H1 (cell line): ENCODE results near the gene SLC4A7. TPM values are rescaled to one million over a fixed set of nuclear protein-coding genes. Genes with fewer than 3 reads are reported as not detected.

Source experiments
- CTCF ChIA-PET: fragments of 300-600 bp; sonication (Branson Sonifier 250); formaldehyde crosslinking; loops from one replicate; lab custom pipeline; 2021; ENCODE audit not compliant: partially characterized antibody; lab: Charles Lee
- POLR2A ChIA-PET: fragments of 300-600 bp; sonication (Branson Sonifier 250); formaldehyde crosslinking; loops from one replicate; lab custom pipeline; 2021; ENCODE audit warnings: inconsistent platforms; ENCODE audit not compliant: partially characterized antibody; lab: Charles Lee
- DNase-seq, 2 experiments: peaks; one replicate each; pipeline versions ENCODE4 v3.0.0 to v3.0.0-alpha.2; 2010 to 2022; ENCODE audit warnings: low spot score in 2 of 2, low read depth in 1 of 2, mixed read lengths in 1 of 2
- FAIRE-seq: peaks from 2 replicates; lab custom pipeline; 2011; peaks lifted over from hg19 to GRCh38; lab: Jason Lieb, UNC
- H2AFZ ChIP-seq: 2 replicates; pipeline ENCODE4 v1.8.1; 2012; ENCODE audit warnings: low read length, inconsistent platforms
- H2AK5ac ChIP-seq: 2 replicates; pipeline ENCODE4 v1.6.1; 2013; ENCODE audit warnings: low read depth, low read length
- H2BK120ac ChIP-seq: replicated peaks from 2 replicates; pipeline ENCODE3; 2013; ENCODE audit warnings: low read depth, low read length, inconsistent platforms
- H2BK12ac ChIP-seq: 2 replicates; pipeline ENCODE4 v1.6.1; 2013; ENCODE audit warnings: low read depth, low read length
- H2BK15ac ChIP-seq: 2 replicates; pipeline ENCODE4 v1.6.1; 2013; ENCODE audit warnings: low read length
- H2BK20ac ChIP-seq: 2 replicates; pipeline ENCODE4 v1.6.1; 2013; ENCODE audit warnings: low read length
- H2BK5ac ChIP-seq: 2 replicates; pipeline ENCODE4 v1.6.1; 2013; ENCODE audit warnings: low read depth, low read length
- H3K14ac ChIP-seq: 2 replicates; pipeline ENCODE4 v1.6.1; 2013; ENCODE audit warnings: inconsistent platforms; ENCODE audit not compliant: insufficient read length
- H3K18ac ChIP-seq: 2 replicates; pipeline ENCODE4 v1.6.1; 2013; ENCODE audit warnings: low read length; ENCODE audit errors: extremely low read depth
- H3K23ac ChIP-seq: 2 replicates; pipeline ENCODE4 v1.6.1; 2013; ENCODE audit warnings: inconsistent platforms; ENCODE audit not compliant: insufficient read length
- H3K23me2 ChIP-seq: 2 replicates; pipeline ENCODE4 v1.6.1; 2013; ENCODE audit warnings: low read depth, low read length
- H3K27ac ChIP-seq: 2 replicates; pipeline ENCODE4 v1.6.1; 2011; ENCODE audit warnings: low read depth, low read length, inconsistent platforms
- H3K27me3 ChIP-seq, 4 experiments: replicated peaks in 1 of 4; 1 replicate in 1 of 4; 2 replicates in 3 of 4; pipeline versions ENCODE4 v1.6.1 to v1.8.1; 2011 to 2013; ENCODE audit warnings: low read length in 3 of 4, mild to moderate bottlenecking in 3 of 4, inconsistent platforms in 2 of 4, mixed read lengths in 2 of 4, moderate library complexity in 1 of 4; ENCODE audit not compliant: control insufficient read depth in 3 of 4, insufficient read depth in 3 of 4; ENCODE audit errors: extremely low read depth in 1 of 4
- H3K36me3 ChIP-seq, 4 experiments: 2 replicates each; pipeline versions ENCODE4 v1.6.1 to v1.8.1; 2011 to 2013; ENCODE audit warnings: mild to moderate bottlenecking in 4 of 4, low read length in 3 of 4, moderate library complexity in 2 of 4, control low read depth in 1 of 4, inconsistent platforms in 1 of 4; ENCODE audit not compliant: insufficient read depth in 4 of 4, control insufficient read depth in 2 of 4
- H3K4ac ChIP-seq: replicated peaks from 2 replicates; pipeline ENCODE3; 2013; ENCODE audit warnings: low read length, low read depth, mixed read lengths, inconsistent platforms; ENCODE audit not compliant: insufficient read length
- H3K4me1 ChIP-seq, 4 experiments: replicated peaks in 1 of 4; 1 replicate in 1 of 4; 2 replicates in 3 of 4; pipeline versions ENCODE4 v1.6.1 to v1.8.1; 2011 to 2013; ENCODE audit warnings: low read length in 3 of 4, inconsistent platforms in 2 of 4, mixed read lengths in 1 of 4; ENCODE audit not compliant: insufficient read depth in 4 of 4, control insufficient read depth in 3 of 4
- H3K4me2 ChIP-seq, 2 experiments: 2 replicates each; pipeline versions ENCODE4 v1.6.1 to v1.8.1; 2011 to 2013; ENCODE audit warnings: low read depth in 2 of 2, low read length in 2 of 2, control low read depth in 1 of 2, inconsistent platforms in 1 of 2, mild to moderate bottlenecking in 1 of 2; ENCODE audit not compliant: insufficient read depth in 1 of 2
- H3K4me3 ChIP-seq, 4 experiments: fragments of 200-600, 300-600 bp in 1 of 4; sonication (generic), shearing (Covaris generic), sonication (Bioruptor Twin) in 1 of 4; 2 replicates each; pipeline versions ENCODE4 v1.5.1 to v1.8.1; 2011 to 2016; ENCODE audit warnings: low read length in 4 of 4, low read depth in 3 of 4, control low read depth in 2 of 4, inconsistent platforms in 2 of 4, mild to moderate bottlenecking in 2 of 4, mixed read lengths in 1 of 4, moderate library complexity in 1 of 4; ENCODE audit not compliant: insufficient read depth in 2 of 4; ENCODE audit errors: extremely low read depth in 1 of 4
- H3K56ac ChIP-seq: replicated peaks from 2 replicates; pipeline ENCODE3; 2013; ENCODE audit warnings: low read depth, mild to moderate bottlenecking, mixed read lengths, low read length, inconsistent platforms; ENCODE audit not compliant: insufficient read length
- H3K79me1 ChIP-seq: 2 replicates; pipeline ENCODE4 v1.6.1; 2013; ENCODE audit warnings: low read depth, low read length, control low read depth
- H3K79me2 ChIP-seq, 2 experiments: 2 replicates each; pipeline versions ENCODE4 v1.6.1 to v1.8.1; 2012 to 2013; ENCODE audit warnings: low read length in 2 of 2, mild to moderate bottlenecking in 2 of 2, inconsistent platforms in 1 of 2; ENCODE audit not compliant: insufficient read depth in 2 of 2, control insufficient read depth in 1 of 2
- H3K9ac ChIP-seq, 4 experiments: replicated peaks in 1 of 4; 1 replicate in 1 of 4; 2 replicates in 3 of 4; pipeline versions ENCODE4 v1.6.1 to v1.8.1; 2011 to 2013; ENCODE audit warnings: low read depth in 3 of 4, low read length in 3 of 4, control low read depth in 2 of 4, mild to moderate bottlenecking in 2 of 4, moderate library complexity in 2 of 4, inconsistent platforms in 1 of 4; ENCODE audit errors: extremely low read depth in 1 of 4
- H3K9me3 ChIP-seq, 2 experiments: 2 replicates each; pipeline versions ENCODE4 v1.6.1 to v1.8.1; 2012 to 2013; ENCODE audit warnings: mild to moderate bottlenecking in 2 of 2, moderate library complexity in 2 of 2, control low read depth in 1 of 2, inconsistent platforms in 1 of 2, low read depth in 1 of 2, low read length in 1 of 2, mixed read lengths in 1 of 2; ENCODE audit not compliant: insufficient read depth in 2 of 2
- H4K20me1 ChIP-seq, 2 experiments: replicated peaks in 1 of 2; 2 replicates each; pipeline versions ENCODE3 to v1.8.1; 2011 to 2013; ENCODE audit warnings: inconsistent platforms in 2 of 2, low read length in 2 of 2, mild to moderate bottlenecking in 1 of 2; ENCODE audit not compliant: insufficient read depth in 2 of 2, control insufficient read depth in 1 of 2
- H4K5ac ChIP-seq: 2 replicates; pipeline ENCODE4 v1.6.1; 2013; ENCODE audit warnings: low read length, low read depth, mixed read lengths, inconsistent platforms; ENCODE audit not compliant: insufficient read length
- H4K8ac ChIP-seq: 2 replicates; pipeline ENCODE4 v1.8.0; 2013; ENCODE audit warnings: mild to moderate bottlenecking, moderate library complexity, low read length, inconsistent platforms; ENCODE audit not compliant: insufficient read depth; ENCODE audit errors: extremely low read depth
- H4K91ac ChIP-seq: replicated peaks from 2 replicates; pipeline ENCODE3; 2013; ENCODE audit warnings: low read length, mixed read lengths, inconsistent platforms; ENCODE audit not compliant: insufficient read length
- ATF3 ChIP-seq: IDR thresholded peaks from 2 replicates; pipeline ENCODE4 v1.6.1; 2011; ENCODE audit warnings: low read depth, mild to moderate bottlenecking, low read length; ENCODE audit not compliant: insufficient read depth
- BACH1 ChIP-seq: IDR thresholded peaks from 2 replicates; pipeline ENCODE4 v1.6.1; 2012; ENCODE audit warnings: low read length, improper control_type of control experiment
- BRCA1 ChIP-seq: IDR thresholded peaks from 2 replicates; pipeline ENCODE4 v1.6.1; 2012; ENCODE audit warnings: low read depth, low read length, improper control_type of control experiment
- CHD1 ChIP-seq: IDR thresholded peaks from 2 replicates; pipeline ENCODE4 v1.6.1; 2012; ENCODE audit warnings: low read depth, low read length, improper control_type of control experiment
- EGR1 ChIP-seq: IDR thresholded peaks from 2 replicates; pipeline ENCODE4 v1.6.1; 2011; ENCODE audit warnings: low read depth, low read length, borderline replicate concordance
- EP300 ChIP-seq, 2 experiments: IDR thresholded peaks; 1 replicate in 1 of 2; 2 replicates in 1 of 2; pipeline ENCODE4 v1.6.1; 2011 to 2012; ENCODE audit warnings: low read depth in 2 of 2, low read length in 2 of 2, mild to moderate bottlenecking in 2 of 2, borderline replicate concordance in 1 of 2, inconsistent platforms in 1 of 2, moderate library complexity in 1 of 2
- JUN ChIP-seq: IDR thresholded peaks from 2 replicates; pipeline ENCODE4 v1.6.1; 2011; ENCODE audit warnings: low read depth, mild to moderate bottlenecking, improper control_type of control experiment, low read length
- PHF8 ChIP-seq: fragments of 200-600 bp; sonication (generic); conservative IDR thresholded peaks from 2 replicates; pipeline ENCODE4 v1.7.1; 2012; ENCODE audit warnings: low read depth, mild to moderate bottlenecking, inconsistent platforms, low read length, moderate library complexity
- RFX5 ChIP-seq: IDR thresholded peaks from 2 replicates; pipeline ENCODE4 v1.6.1; 2011; ENCODE audit warnings: low read depth, low read length, improper control_type of control experiment, borderline replicate concordance
- SAP30 ChIP-seq: fragments of 300-600 bp; sonication (generic); IDR thresholded peaks from 2 replicates; pipeline ENCODE4 v1.7.1; 2012; ENCODE audit warnings: low read length, moderate library complexity, mild to moderate bottlenecking, inconsistent platforms; ENCODE audit not compliant: insufficient read depth, insufficient replicate concordance
- SIX5 ChIP-seq: IDR thresholded peaks from 2 replicates; pipeline ENCODE4 v1.6.1; 2011; ENCODE audit warnings: mild to moderate bottlenecking, low read depth, low read length
- SP2 ChIP-seq: IDR thresholded peaks from 2 replicates; pipeline ENCODE4 v1.6.1; 2012; ENCODE audit warnings: mild to moderate bottlenecking, low read length, inconsistent platforms
- SUZ12 ChIP-seq: fragments of 200-600 bp; sonication (generic); IDR thresholded peaks from 2 replicates; pipeline ENCODE4 v1.6.1; 2012; ENCODE audit warnings: mild to moderate bottlenecking, inconsistent platforms, low read length, moderate library complexity, mixed read lengths
- TAF1 ChIP-seq: IDR thresholded peaks from 2 replicates; pipeline ENCODE4 v1.6.1; 2011; ENCODE audit warnings: mild to moderate bottlenecking, low read depth, low read length
- TEAD4 ChIP-seq: IDR thresholded peaks from 2 replicates; pipeline ENCODE4 v1.6.1; 2012; ENCODE audit warnings: low read depth, low read length, inconsistent platforms, mixed read lengths
- WGBS, 2 experiments: shearing (Covaris generic) in 1 of 2; methylation state at CpG; one replicate each; pipeline versions ENCODE4 v1.1.6 to v1.1.7; 2013 to 2015; ENCODE audit warnings: low lambda C conversion rate in 2 of 2, mixed read lengths in 2 of 2, inconsistent platforms in 1 of 2, low coverage in 1 of 2, missing lambda C conversion rate in 1 of 2; ENCODE audit not compliant: insufficient replicate concordance in 2 of 2, insufficient coverage in 1 of 2, insufficient read length in 1 of 2; ENCODE audit errors: extremely low coverage in 1 of 2, missing lambda C conversion rate in 1 of 2; 5-methylcytosine and 5-hydroxymethylcytosine counted together
- polyA plus RNA-seq, 7 experiments: library from polyadenylated mRNA; depleted of rRNA in 3 of 7; stranded (reverse) in 5 of 7; unstranded in 2 of 7; fragments of >200 nt in 5 of 7; fragments of 200-250 nt in 2 of 7; gene quantifications; 1 replicate in 5 of 7; 2 replicates in 1 of 7; 4 replicates in 1 of 7; pipeline versions ENCODE4 v1.2.1 to v1.2.3, GENCODE V29; 2011 to 2013; ENCODE audit warnings: missing spikeins in 2 of 7, mixed read lengths in 2 of 7
- total RNA-seq: library from RNA; stranded (reverse); fragmentation: NEBNext Ultra II Directional; extraction: Animal tissue kit (Norgen Biotek cat#: 25700); gene quantifications from 2 replicates; pipeline ENCODE4 v1.2.1, GENCODE V29; 2021

SLC4A7 gene
- total and polyA plus RNA-seq, 2 of the 8 experiments (the other 6 are each of a cell fraction or from before 2014, with no cell fraction given) = 14.9 to 70.5 TPM

GRCh38 chr3:27464646-27465045 is 19.5 kb downstream of the SLC4A7 start:
- Histone ChIP-seq H3K23ac (no peak overlapping the region), H3K27me3 (no peaks in the 10 kb centered on the region), H3K4me1 (peaks cover 0 to 2% (median 0%) of the 10 kb centered on the region in 4 experiments; a peak in 2 of 7 replicates), H2BK15ac (no peak overlapping the region), H3K36me3 (no peaks in the 10 kb centered on the region), H2AK5ac (no peak overlapping the region), H3K27ac (no peak overlapping the region), H2BK20ac (no peak overlapping the region), H4K20me1 (peaks cover 3 to 4% of the 10 kb centered on the region in 2 experiments), H3K23me2 (no peaks in the 10 kb centered on the region), H4K91ac (no peak overlapping the region), H3K79me1 (peaks cover 4% of the 10 kb centered on the region; the same call in 1 of the 2 replicates), H3K56ac (no peak overlapping the region), H3K4ac (no peak overlapping the region), H3K14ac (no peak overlapping the region), H2AFZ (no peak overlapping the region), H4K5ac (no peak overlapping the region), H3K79me2 (peaks cover 0 to 95% of the 10 kb centered on the region in 2 experiments; a peak in 2 of 4 replicates), H3K9ac (no peak overlapping the region), H3K18ac (no peak overlapping the region), H2BK5ac (no peak overlapping the region), H3K4me2 (no peak overlapping the region), H3K4me3 (no peak overlapping the region), H4K8ac (no peak overlapping the region; the same call in 1 of the 2 replicates), H2BK12ac (no peak overlapping the region), H3K9me3 (no peaks in the 10 kb centered on the region), H2BK120ac (no peak overlapping the region)
- DNase-seq (no peak), FAIRE-seq (no peak)
- TF ChIP-seq SAP30 (no peak), TAF1 (no peak), SP2 (no peak), CHD1 (no peak), BRCA1 (no peak), EP300 (IDR thresholded peaks at IDR 0.05; ENCODE audit: borderline replicate concordance in 1 of 2, low read depth in 2 of 2, low read length in 2 of 2) (no peak), EGR1 (no peak), TEAD4 (no peak), SIX5 (no peak), PHF8 (no peak), JUN (no peak), RFX5 (no peak), ATF3 (no peak), BACH1 (no peak), SUZ12 (no peak)
- 90% methylated on average over 18 of the region's 19 CpGs; no CpG with 5 or more reads in 1 of the 2 experiments for WGBS, 2 experiments
- POLR2A ChIA-PET = no interaction called here
- CTCF ChIA-PET = no interaction called here
